NT2/D1 (cell line): ENCODE data around the gene ADAMTS18.

Experiments used
- YY1 ChIP-seq: IDR thresholded peaks from 2 replicates; pipeline ENCODE4 v1.6.1; 2011; ENCODE audit not compliant: insufficient read length, insufficient read depth
- ZNF274 ChIP-seq: IDR thresholded peaks from 2 replicates; pipeline ENCODE4 v1.6.1; 2011; ENCODE audit warnings: mild to moderate bottlenecking, low read depth, low read length

DNA sequence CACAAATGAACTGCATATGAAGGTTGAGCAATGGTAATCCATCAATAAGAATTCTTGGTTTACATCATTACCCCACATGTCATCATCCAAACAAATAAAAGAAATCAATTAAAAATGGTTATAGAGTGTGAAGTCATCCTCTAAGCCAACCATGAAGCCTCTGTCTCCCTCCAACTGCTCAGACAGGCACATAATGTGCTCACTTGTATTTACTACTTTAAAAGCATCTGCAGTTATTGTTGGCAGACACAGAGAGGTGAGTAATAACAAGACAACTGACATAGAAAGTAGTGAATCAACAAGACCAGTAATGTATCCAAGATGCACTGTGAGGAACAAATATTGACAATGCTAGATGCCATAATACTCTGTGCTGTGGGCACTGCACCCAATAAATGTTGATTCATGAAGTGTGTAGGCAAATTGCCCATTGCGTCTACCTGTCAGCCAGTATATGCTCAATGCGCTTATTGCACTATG lies 20.0 kb downstream of the ADAMTS18 start:
- TF ChIP-seq ZNF274 (no peak), YY1 (no peak)
